Measurements from ENCODE around the gene GMCL2. TPM values are rescaled to one million over a fixed set of nuclear protein-coding genes. Genes with fewer than 3 reads are reported as not detected.
"Not testable (repeated sequence)": the region's sequence is repeated elsewhere in the genome, so short reads cannot be mapped to it uniquely, and the experiment has no call there.

GMCL2 gene
- total RNA-seq, 2 donors from 2014 or later, result 2.8 TPM; not detected in 1

- Histone ChIP-seq H3K4me1 (replicated peaks) (peaks cover 12% of the 10 kb centered on the region), H3K27me3 (replicated peaks; ENCODE audit: insufficient read depth) (no peaks in the 10 kb centered on the region), H3K4me3 (peak overlapping the region; percentile 88 to 90), H3K9me3 (no peaks in the 10 kb centered on the region), H3K36me3 (peaks cover 6% of the 10 kb centered on the region in 2 donors), H3K27ac (peak overlapping the region; percentile 96)
- DNase-seq (ENCODE audit: low spot score), result no peak
- TF ChIP-seq POLR2AphosphoS5 (IDR thresholded peaks at IDR 0.05), result no peak
- no peak for TF ChIP-seq CTCF (IDR thresholded peaks at IDR 0.05)
- no peak for TF ChIP-seq POLR2A (IDR thresholded peaks at IDR 0.05)
- WGBS, result 25% methylated on average over 19 of the region's 21 CpGs
- intact Hi-C loops (cut with DNase I), result no loop called here
Measured at GRCh38 chr5:178231539-178232123, 44.5 kb upstream of the GMCL2 start.

GRCh38 chr5:178230879-178231538, 43.8 kb upstream of the GMCL2 start:
- 66% methylated on average over 9 of the region's 9 CpGs for WGBS
- intact Hi-C loops (cut with DNase I), result no loop called here
- H3K4me3 ChIP-seq, result peak overlapping the region; percentile 88 to 90
- no peak for TF ChIP-seq POLR2AphosphoS5 (IDR thresholded peaks at IDR 0.05)
- TF ChIP-seq CTCF (IDR thresholded peaks at IDR 0.05), result no peak
- TF ChIP-seq POLR2A (IDR thresholded peaks at IDR 0.05), result no peak
- peaks cover 12% of the 10 kb centered on the region for H3K4me1 ChIP-seq (replicated peaks)
- DNase-seq (ENCODE audit: low spot score), result no peak
- H3K9me3 ChIP-seq, result no peaks in the 10 kb centered on the region
- no peaks in the 10 kb centered on the region for H3K27me3 ChIP-seq (replicated peaks; ENCODE audit: insufficient read depth)
- peaks cover 6% of the 10 kb centered on the region in 2 donors for H3K36me3 ChIP-seq
- H3K27ac ChIP-seq, result no peak overlapping the region

- no peak for TF ChIP-seq POLR2A (IDR thresholded peaks at IDR 0.05)
- no peak for TF ChIP-seq POLR2AphosphoS5 (IDR thresholded peaks at IDR 0.05)
- no peak for TF ChIP-seq CTCF (IDR thresholded peaks at IDR 0.05)
- no peak for DNase-seq (ENCODE audit: low spot score)
- peaks cover 12% of the 10 kb centered on the region for H3K4me1 ChIP-seq (replicated peaks)
- H3K27ac ChIP-seq, result no peak overlapping the region
- no peaks in the 10 kb centered on the region for H3K9me3 ChIP-seq
- no peak overlapping the region for H3K4me3 ChIP-seq
- intact Hi-C loops (cut with DNase I), result no loop called here
- 91% methylated on average over 10 of the region's 10 CpGs for WGBS
- H3K36me3 ChIP-seq, result peaks cover 6% of the 10 kb centered on the region in 2 donors
- no peaks in the 10 kb centered on the region for H3K27me3 ChIP-seq (replicated peaks; ENCODE audit: insufficient read depth)
Measured at GRCh38 chr5:178229861-178230260, 42.7 kb upstream of the GMCL2 start.

- 95% methylated on average over 13 of the region's 13 CpGs for WGBS
- peaks cover 12% of the 10 kb centered on the region for H3K4me1 ChIP-seq (replicated peaks)
- H3K9me3 ChIP-seq; H3K36me3 ChIP-seq; DNase-seq (ENCODE audit: low spot score); H3K27me3 ChIP-seq (replicated peaks; ENCODE audit: insufficient read depth); H3K27ac ChIP-seq; H3K4me3 ChIP-seq; intact Hi-C loops (cut with DNase I): not testable (repeated sequence)
Measured at GRCh38 chr5:178229111-178229510, 41.9 kb upstream of the GMCL2 start.

DNA sequence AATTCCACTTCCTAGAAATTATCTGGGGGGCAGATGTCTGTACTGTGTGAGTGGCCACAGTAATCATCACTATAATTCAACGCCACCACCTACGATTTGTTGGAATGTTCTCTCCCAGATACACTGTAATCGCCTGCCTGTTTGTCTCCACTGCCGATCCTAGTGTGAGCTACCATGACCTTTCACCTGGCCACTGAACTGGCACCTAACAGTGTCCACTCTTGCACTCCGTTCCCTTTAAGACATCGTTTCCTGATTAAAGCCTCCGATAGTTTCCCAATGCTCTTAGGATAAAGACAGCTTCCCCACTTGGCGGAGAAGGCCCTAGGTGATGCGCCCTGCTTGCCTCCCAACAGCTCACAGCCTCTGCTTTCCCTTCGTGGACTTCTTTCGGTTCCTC, 41.4 kb upstream of the GMCL2 start:
- H3K4me3 ChIP-seq, result no peak overlapping the region
- intact Hi-C loops (cut with DNase I), result no loop called here
- peaks cover 12% of the 10 kb centered on the region for H3K4me1 ChIP-seq (replicated peaks)
- WGBS, result 95% methylated on average over 11 of the region's 11 CpGs
- TF ChIP-seq CTCF (IDR thresholded peaks at IDR 0.05) (no peak), POLR2AphosphoS5 (IDR thresholded peaks at IDR 0.05) (no peak), POLR2A (IDR thresholded peaks at IDR 0.05) (no peak)
- H3K9me3 ChIP-seq, result no peaks in the 10 kb centered on the region
- no peak overlapping the region for H3K27ac ChIP-seq
- no peaks in the 10 kb centered on the region for H3K27me3 ChIP-seq (replicated peaks; ENCODE audit: insufficient read depth)
- no peak for DNase-seq (ENCODE audit: low spot score)
- peaks cover 6% of the 10 kb centered on the region in 2 donors for H3K36me3 ChIP-seq

Measured in prostate gland (tissue), 2 donors.